Panc1 (cell line): ENCODE measurements around the gene CREBL2. TPM values are rescaled to one million over a fixed set of nuclear protein-coding genes. Genes with fewer than 3 reads are reported as not detected.

Source experiments
- ATAC-seq: fragments of 200-7000 bp; cut with Tn5 transposase; 2 replicates; pipeline ENCODE4 v1.9.1; 2020; ENCODE audit warnings: mild to moderate bottlenecking, moderate library complexity
- BruUV-seq: library from RNA; stranded (reverse); fragments of 400-500 nt; replicated peaks from 2 replicates; lab custom pipeline; 2021; lab: Mats Ljungman, UMichigan
- CTCF ChIA-PET: fragments of 300-600 bp; sonication (Branson Sonifier 250); formaldehyde crosslinking; loops from one replicate; lab custom pipeline; 2022; ENCODE audit warnings: antibody characterized with exemption; lab: Charles Lee
- POLR2A ChIA-PET: fragments of 300-600 bp; sonication (Branson Sonifier 250); formaldehyde crosslinking; loops from one replicate; lab custom pipeline; 2022; ENCODE audit warnings: antibody characterized with exemption; lab: Charles Lee
- DNase-seq: peaks from one replicate; pipeline ENCODE4 v3.0.0-alpha.2; 2010; ENCODE audit warnings: low read depth, low spot score
- H3K27ac ChIP-seq: 2 replicates; pipeline ENCODE4 v1.5.1; 2011; ENCODE audit warnings: mild to moderate bottlenecking, low read length, inconsistent platforms
- H3K27me3 ChIP-seq: fragments of 200-500 bp; sonication (Bioruptor generic); 2 replicates; pipeline ENCODE4 v1.6.0; 2014; ENCODE audit warnings: low read length, inconsistent platforms; ENCODE audit not compliant: control insufficient read depth, insufficient read depth
- H3K36me3 ChIP-seq: fragments of 200-500 bp; sonication (Bioruptor generic); 2 replicates; pipeline ENCODE4 v1.5.1; 2014; ENCODE audit warnings: inconsistent platforms, mild to moderate bottlenecking, low read length, moderate library complexity; ENCODE audit not compliant: control insufficient read depth, insufficient read depth
- H3K4me1 ChIP-seq: 2 replicates; pipeline ENCODE4 v1.5.1; 2011; ENCODE audit warnings: inconsistent platforms, mild to moderate bottlenecking, low read length, moderate library complexity; ENCODE audit not compliant: control insufficient read depth, insufficient read depth
- H3K4me3 ChIP-seq, 2 experiments: 2 replicates each; pipeline ENCODE4 v1.5.1; 2011 to 2012; ENCODE audit warnings: low read depth in 2 of 2, low read length in 2 of 2, mild to moderate bottlenecking in 2 of 2, inconsistent platforms in 1 of 2, moderate library complexity in 1 of 2
- H3K9me3 ChIP-seq: fragments of 200-500 bp; sonication (Bioruptor generic); 2 replicates; pipeline ENCODE4 v1.5.1; 2014; ENCODE audit warnings: low read depth, mild to moderate bottlenecking, inconsistent platforms, low read length, moderate library complexity; ENCODE audit not compliant: control insufficient read depth, insufficient read depth
- POLR2AphosphoS5 ChIP-seq: IDR thresholded peaks from 2 replicates; pipeline ENCODE4 v1.6.1; 2012; ENCODE audit warnings: mild to moderate bottlenecking, low read depth, low read length, moderate library complexity
- REST ChIP-seq, 2 experiments: IDR thresholded peaks; 2 replicates each; pipeline ENCODE4 v1.6.1; 2011 to 2012; ENCODE audit warnings: low read depth in 2 of 2, control low read depth in 1 of 2, low read length in 1 of 2, mild to moderate bottlenecking in 1 of 2, moderate library complexity in 1 of 2; ENCODE audit not compliant: insufficient read depth in 1 of 2
- SIN3A ChIP-seq: IDR thresholded peaks from 2 replicates; pipeline ENCODE4 v1.6.1; 2012; ENCODE audit warnings: low read depth, mild to moderate bottlenecking, low read length, moderate library complexity, borderline replicate concordance; ENCODE audit not compliant: insufficient read depth
- TCF7L2 ChIP-seq: IDR thresholded peaks from 2 replicates; pipeline ENCODE4 v1.6.1; 2011; ENCODE audit warnings: mild to moderate bottlenecking, low read depth, low read length, inconsistent platforms
- in situ Hi-C: cut with HindIII; loops from 2 replicates; pipeline ENCODE4 v1.10.0; 2016; ENCODE audit warnings: low sequenced_read_pairs, low pct_unique_long_range_greater_than_20kb
- intact Hi-C: fragments of 100-400 bp; cut with micrococcal nuclease; formaldehyde crosslinking; loops from one replicate; pipeline ENCODE4 v1.10.0; 2022; ENCODE audit not compliant: unreplicated experiment
- total RNA-seq: library from RNA; stranded (reverse); gene quantifications from one replicate; pipeline ENCODE4 v1.2.1, GENCODE V29; 2021; ENCODE audit not compliant: unreplicated experiment
- TF ChIP-seq, protein P1 (sequence below): fragments of 450-650 bp; IDR thresholded peaks from 2 replicates; pipeline ENCODE4 v1.5.1; 2017; ENCODE audit warnings: mild to moderate bottlenecking

Gene CREBL2
- total RNA-seq, 1 experiment from 2014 or later, result 13.6 TPM

DNA sequence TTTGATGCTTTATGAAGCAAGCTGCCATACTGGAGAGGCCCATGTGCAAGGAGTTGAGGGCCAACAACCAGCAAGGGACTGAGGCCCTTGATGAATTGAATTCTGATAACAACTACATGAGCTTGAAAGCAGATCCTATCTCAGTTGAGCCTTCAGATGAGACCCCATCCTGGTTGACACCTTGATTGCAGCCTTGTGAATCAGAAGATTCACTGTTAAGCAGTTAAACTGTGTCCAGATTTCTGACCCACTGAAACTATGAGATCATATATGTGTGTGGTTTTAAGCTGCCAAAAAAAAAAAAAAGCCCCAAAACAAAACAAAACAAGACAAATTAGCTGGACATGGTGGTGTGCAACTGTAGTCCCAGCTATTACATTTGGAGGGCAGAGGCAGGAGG, 42.2 kb downstream of the CREBL2 start:
- CTCF ChIA-PET, result interaction anchor here (0.5 kb wide), 1 partner anchor 13 kb away, joined by 5 read pairs; no protein-coding TSS in a partner anchor

GRCh38 chr12:12654691-12655460, 43.2 kb downstream of the CREBL2 start:
- ATAC-seq (no peak), DNase-seq (no peak)
- Histone ChIP-seq H3K4me1 (no peaks in the 10 kb centered on the region), H3K9me3 (peaks cover 2% of the 10 kb centered on the region; the same call in 1 of the 2 replicates), H3K27me3 (no peaks in the 10 kb centered on the region), H3K36me3 (no peaks in the 10 kb centered on the region), H3K4me3 (no peak overlapping the region), H3K27ac (no peak overlapping the region)
- TF ChIP-seq TCF7L2 (no peak), REST (IDR thresholded peaks at IDR 0.05; ENCODE audit: insufficient read depth in 1 of 2, low read depth in 2 of 2, low read length in 1 of 2) (no peak), POLR2AphosphoS5 (no peak), SIN3A (no peak)
- TF ChIP-seq, protein P1, sequence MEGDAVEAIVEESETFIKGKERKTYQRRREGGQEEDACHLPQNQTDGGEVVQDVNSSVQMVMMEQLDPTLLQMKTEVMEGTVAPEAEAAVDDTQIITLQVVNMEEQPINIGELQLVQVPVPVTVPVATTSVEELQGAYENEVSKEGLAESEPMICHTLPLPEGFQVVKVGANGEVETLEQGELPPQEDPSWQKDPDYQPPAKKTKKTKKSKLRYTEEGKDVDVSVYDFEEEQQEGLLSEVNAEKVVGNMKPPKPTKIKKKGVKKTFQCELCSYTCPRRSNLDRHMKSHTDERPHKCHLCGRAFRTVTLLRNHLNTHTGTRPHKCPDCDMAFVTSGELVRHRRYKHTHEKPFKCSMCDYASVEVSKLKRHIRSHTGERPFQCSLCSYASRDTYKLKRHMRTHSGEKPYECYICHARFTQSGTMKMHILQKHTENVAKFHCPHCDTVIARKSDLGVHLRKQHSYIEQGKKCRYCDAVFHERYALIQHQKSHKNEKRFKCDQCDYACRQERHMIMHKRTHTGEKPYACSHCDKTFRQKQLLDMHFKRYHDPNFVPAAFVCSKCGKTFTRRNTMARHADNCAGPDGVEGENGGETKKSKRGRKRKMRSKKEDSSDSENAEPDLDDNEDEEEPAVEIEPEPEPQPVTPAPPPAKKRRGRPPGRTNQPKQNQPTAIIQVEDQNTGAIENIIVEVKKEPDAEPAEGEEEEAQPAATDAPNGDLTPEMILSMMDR, result no peak
- no TSS peak for BruUV-seq
- intact Hi-C loops, result no loop called here
- CTCF ChIA-PET, result no interaction called here
- in situ Hi-C loops, result no loop called here
- POLR2A ChIA-PET, result no interaction called here

More for the DNA sequence above, 42.2 kb downstream of the CREBL2 start:
- peaks cover 5% of the 10 kb centered on the region; the same call in 1 of the 2 replicates for H3K9me3 ChIP-seq
- TF ChIP-seq, protein P1, result no peak
- TF ChIP-seq REST (IDR thresholded peaks at IDR 0.05; ENCODE audit: insufficient read depth in 1 of 2, low read depth in 2 of 2, low read length in 1 of 2) (no peak), TCF7L2 (no peak), SIN3A (no peak), POLR2AphosphoS5 (no peak)
- intact Hi-C loops, result no loop called here
- DNase-seq, result no peak
- POLR2A ChIA-PET, result no interaction called here
- H3K27me3 ChIP-seq, result no peaks in the 10 kb centered on the region
- no peaks in the 10 kb centered on the region for H3K4me1 ChIP-seq
- no peak overlapping the region for H3K27ac ChIP-seq
- H3K36me3 ChIP-seq, result no peaks in the 10 kb centered on the region
- in situ Hi-C loops, result no loop called here
- no peak for ATAC-seq
- BruUV-seq, result no TSS peak
- H3K4me3 ChIP-seq, result no peak overlapping the region
